Stimulated activated CD8-positive, alpha-beta memory T cell treated with anti-CD3 and anti-CD28 coated beads, Interleukin-15, amount 100 ng/mL, for 4 hours (primary cell): ENCODE data around the gene RAB10.
"Not testable (repeated sequence)": the region's sequence is repeated elsewhere in the genome, so short reads cannot be mapped to it uniquely, and the experiment has no call there.

Experiments
- DNase-seq, 2 donors: peaks; one replicate each; pipeline ENCODE4 v3.0.0-alpha.2; 2020; ENCODE audit warnings: low read depth in 2 of 2

Gene RAB10

GRCh38 chr2:26058390-26058789 lies 24.5 kb downstream of the RAB10 start:
- DNase-seq: no peak

- no peak for DNase-seq
These were observed 25.7 kb downstream of the RAB10 start for GRCh38 chr2:26059542-26059941.

GRCh38 chr2:26061539-26061938 lies 27.7 kb downstream of the RAB10 start:
- DNase-seq: no peak

- no peak for DNase-seq
These were observed 31.0 kb downstream of the RAB10 start for GRCh38 chr2:26064846-26065245.

GRCh38 chr2:26067186-26067974 lies 33.5 kb downstream of the RAB10 start:
- no peak for DNase-seq

GRCh38 chr2:26067980-26068507 lies 34.2 kb downstream of the RAB10 start:
- DNase-seq: no peak

- DNase-seq: peak in 1 of 2 donors; percentile 53
These were observed 34.9 kb downstream of the RAB10 start for GRCh38 chr2:26068602-26069298.

DNA sequence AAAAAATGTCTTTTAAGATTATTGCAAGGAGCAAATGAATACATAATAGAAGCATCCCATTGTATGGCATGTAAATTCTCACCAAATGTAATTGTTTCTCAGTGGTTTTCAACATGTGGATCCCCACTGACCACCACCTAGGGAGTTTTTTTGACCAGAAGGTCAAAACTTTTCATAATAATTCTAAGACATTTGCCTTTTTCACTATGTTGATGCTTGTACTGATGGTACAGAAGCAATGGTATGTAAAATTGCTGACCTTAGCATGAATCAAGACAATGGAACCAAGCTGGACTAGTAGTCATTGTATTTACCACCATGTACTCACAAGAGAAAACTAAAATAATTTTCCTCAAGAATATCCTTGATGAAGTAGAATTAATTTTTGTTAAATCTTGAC lies 36.8 kb downstream of the RAB10 start:
- DNase-seq: no peak

DNA sequence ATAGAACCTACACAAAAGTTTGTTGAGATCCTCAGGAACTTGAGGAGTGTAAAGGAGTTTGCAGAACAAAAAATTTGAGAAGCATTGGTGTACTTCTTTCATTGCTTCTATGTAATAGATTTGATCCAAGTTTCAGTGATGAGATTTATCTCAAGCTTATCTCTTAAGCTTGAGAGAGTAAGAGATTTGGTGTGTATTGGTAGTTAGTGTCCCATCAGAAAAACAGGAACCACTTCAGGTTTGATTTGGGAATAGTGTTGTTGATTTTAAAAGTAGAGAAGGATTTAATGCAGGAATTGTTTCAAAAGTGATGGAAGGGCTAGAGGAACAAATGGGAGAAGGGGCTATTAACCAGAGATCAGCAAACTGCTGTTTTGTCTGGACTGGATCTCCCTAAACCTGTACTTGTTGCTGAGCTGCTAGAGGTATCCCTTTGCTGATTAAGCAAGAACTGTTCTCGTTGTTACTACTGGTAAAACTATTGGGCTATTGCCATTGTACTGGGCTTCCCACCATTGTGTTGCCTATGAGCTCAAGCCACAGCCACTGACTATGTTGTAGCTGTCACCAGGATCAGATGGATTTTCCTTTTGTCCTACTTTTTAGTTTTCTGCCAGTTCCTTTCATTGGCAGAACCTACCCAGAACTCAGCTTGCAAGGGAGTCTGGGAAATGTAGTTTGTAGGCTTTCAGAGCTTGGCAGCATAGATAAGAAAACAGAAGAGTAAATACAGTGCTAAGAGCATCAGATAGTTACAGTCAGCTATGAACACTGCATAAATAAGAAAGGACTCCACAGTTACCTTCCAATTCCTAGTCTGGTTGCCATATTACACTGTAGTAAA lies 39.3 kb downstream of the RAB10 start:
- DNase-seq: no peak

- DNase-seq: no peak
These were observed 39.9 kb downstream of the RAB10 start for GRCh38 chr2:26073830-26074229.

DNA sequence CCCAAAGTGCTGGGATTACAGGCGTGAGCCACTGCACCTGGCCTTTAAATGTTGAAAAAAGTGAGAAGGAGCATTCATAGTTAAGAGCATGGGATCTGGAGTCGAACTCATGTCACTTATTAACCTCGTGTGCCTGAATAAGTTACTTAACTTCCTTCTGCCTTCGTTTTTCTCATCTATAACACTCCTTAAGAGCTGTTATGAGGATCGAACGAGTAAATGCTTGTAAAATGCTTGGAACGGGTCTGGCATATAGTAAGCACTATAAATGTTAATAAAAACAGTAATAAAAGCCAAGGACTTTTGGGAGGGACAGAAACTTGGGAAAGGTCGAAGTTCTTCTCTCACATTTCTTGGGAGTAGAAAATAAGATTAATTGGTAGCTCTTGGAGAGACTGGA lies 40.8 kb downstream of the RAB10 start:
- no peak for DNase-seq

GRCh38 chr2:26075173-26075572 lies 41.3 kb downstream of the RAB10 start:
- DNase-seq: no peak

- no peak for DNase-seq
These were observed 42.2 kb downstream of the RAB10 start for GRCh38 chr2:26076001-26076587.

GRCh38 chr2:26077291-26077690 lies 43.4 kb downstream of the RAB10 start:
- DNase-seq: no peak

DNA sequence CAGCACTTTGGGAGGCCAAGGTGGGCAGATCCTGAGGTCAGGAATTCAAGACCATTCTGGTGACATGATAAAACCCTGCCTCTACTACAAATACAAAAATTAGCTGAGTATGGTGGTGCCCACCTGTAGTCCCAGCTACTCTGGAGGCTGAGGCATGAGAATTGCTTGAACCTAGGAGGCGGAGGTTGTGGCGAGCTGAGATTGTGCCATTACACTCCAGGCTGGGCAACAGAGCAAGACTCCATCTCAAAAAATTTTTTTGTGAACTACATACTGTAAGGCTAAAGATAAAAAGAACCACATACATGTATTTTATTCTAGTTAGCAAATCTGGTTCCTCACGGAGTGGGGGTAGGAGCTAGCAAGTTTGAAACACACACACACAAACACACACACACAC lies 45.1 kb downstream of the RAB10 start:
- no peak for DNase-seq

GRCh38 chr2:26080356-26080755 lies 46.5 kb downstream of the RAB10 start:
- DNase-seq: no peak

DNA sequence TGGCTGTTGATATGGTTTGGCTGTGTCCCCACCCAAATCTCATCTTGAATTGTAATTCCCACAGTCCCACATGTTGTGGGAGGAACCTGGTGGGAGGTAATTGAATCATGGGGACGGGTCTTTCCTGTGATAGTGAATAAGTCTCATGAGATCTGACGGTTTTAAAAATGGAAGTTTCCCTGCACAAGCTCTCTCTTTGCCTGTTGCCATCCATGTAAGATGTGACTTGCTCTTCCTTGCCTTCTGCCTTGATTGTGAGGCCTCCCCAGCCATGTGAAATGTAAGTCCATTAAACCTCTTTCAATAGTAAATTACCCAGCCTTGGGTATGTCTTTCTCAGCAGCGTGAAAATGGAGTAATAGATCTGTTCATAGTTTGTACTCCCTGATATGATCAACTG lies 47.0 kb downstream of the RAB10 start:
- not testable (repeated sequence) for DNase-seq

DNA sequence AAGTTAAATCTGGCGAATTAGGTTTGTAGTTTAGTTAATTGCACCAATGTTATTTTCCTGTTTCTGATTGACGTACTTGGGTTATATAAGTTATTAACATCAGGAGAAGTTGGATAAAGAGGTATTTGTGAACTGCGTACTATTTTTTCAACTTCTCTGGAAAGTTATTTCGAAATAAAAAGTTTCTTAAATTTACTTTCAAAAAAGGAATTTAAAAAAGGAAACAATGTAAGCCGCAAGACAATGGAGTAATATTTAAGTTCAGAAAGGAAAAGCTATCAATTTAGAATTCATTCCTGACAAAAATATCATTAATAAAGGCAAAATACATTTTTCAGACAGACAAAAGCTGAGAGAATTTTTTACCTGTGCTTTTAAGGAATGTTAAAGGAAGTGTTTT lies 47.7 kb downstream of the RAB10 start:
- no peak for DNase-seq

DNA sequence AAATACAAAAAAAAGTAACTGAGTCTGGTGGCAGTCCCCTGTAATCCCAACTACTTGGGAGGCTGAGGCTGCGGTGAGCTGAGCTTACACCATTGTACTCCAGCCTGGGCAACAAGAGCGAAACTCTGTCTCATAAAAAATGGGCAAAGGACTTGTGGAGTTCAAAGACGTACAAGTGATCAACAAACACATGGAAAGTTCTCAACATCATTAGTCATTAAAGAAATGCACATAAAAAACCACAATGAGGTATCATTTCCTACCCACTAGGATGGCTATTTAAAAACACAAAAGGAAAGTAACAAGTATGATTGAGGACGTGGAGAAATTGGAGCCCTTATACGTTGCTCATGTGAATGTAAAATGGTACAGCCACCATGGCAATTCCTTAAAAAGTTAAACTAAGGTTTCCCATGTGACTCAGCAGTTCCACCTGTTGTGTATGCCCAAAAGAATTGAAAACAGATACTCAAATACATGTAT lies 52.3 kb downstream of the RAB10 start:
- DNase-seq: no peak

DNA sequence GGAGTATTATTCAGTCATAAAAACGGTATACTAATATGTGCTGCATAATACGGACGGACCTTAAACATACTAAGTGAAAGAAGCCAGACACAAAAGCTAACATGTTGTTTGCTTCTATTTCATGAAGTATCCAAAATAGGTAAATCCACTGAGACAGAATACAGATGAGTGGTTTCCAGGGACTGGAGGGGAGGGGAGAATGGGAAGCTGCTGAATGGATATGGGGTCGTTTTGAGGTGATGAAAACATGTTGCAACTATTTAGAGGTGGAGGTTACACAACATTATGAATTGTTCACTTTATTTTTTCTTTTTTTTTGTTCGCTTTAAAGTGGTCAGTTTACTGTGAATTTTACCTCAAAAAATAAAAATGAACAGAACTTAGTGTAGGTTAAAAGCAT lies 52.9 kb downstream of the RAB10 start:
- no peak for DNase-seq

DNA sequence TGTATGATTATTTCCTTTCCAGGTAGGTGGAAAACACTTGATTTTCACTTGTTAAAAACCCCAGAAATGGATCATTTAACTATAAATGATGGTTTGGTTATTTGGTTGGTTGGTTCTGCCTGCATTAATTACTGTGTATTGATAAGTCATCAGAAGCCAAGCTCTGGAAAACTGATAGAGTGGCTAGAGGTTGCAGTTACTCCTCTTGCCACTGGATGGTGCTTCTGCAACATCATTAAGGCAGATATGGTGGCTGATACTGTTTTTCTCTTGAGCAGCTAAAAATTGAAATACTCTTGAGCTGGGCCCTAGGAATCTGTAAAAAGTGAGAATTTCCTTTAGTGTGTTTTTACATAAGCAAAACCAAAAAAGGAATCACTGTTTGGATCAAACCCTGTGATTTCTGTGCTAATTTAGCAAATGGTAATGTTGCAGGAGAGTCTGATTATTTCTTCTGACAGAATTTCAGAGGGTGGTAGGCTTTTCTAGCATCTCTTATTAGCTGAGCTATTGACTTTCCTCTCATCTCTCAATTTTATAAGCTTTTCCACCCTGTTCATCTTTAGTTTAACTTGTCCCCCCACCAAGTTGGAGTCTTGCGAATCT lies 54.3 kb downstream of the RAB10 start:
- DNase-seq: no peak
